MM.1S (cell line): ENCODE measurements around the gene FGF3.

ENCODE experiments used
- DNase-seq: peaks from one replicate; pipeline ENCODE4 v3.0.0-alpha.2; 2015
- H2AFZ ChIP-seq: fragments of 300-600 bp; sonication (generic); 2 replicates; pipeline ENCODE4 v1.6.0; 2016; ENCODE audit warnings: antibody characterized with exemption, low read length
- H3F3A ChIP-seq: fragments of 300-600 bp; sonication (generic); 2 replicates; pipeline ENCODE4 v1.6.1; 2016; ENCODE audit warnings: mild to moderate bottlenecking, antibody characterized with exemption, low read length, moderate library complexity, mixed read lengths; ENCODE audit not compliant: insufficient read depth
- H3K27ac ChIP-seq: fragments of 300-600 bp; sonication (generic); 2 replicates; pipeline ENCODE4 v1.5.1; 2016; ENCODE audit warnings: mild to moderate bottlenecking, low read length
- H3K27me3 ChIP-seq: fragments of 300-600 bp; sonication (generic); replicated peaks from 2 replicates; pipeline ENCODE4 v1.6.0; 2016; ENCODE audit warnings: low read length; ENCODE audit not compliant: insufficient read depth
- H3K36me3 ChIP-seq: fragments of 300-600 bp; sonication (generic); replicated peaks from 2 replicates; pipeline ENCODE4 v1.6.1; 2016; ENCODE audit warnings: mild to moderate bottlenecking, low read length, mixed read lengths; ENCODE audit not compliant: insufficient read depth
- H3K4me1 ChIP-seq: fragments of 300-600 bp; sonication (generic); 2 replicates; pipeline ENCODE4 v1.6.1; 2016; ENCODE audit warnings: low read length, mixed read lengths
- H3K4me2 ChIP-seq: fragments of 300-600 bp; sonication (generic); 2 replicates; pipeline ENCODE4 v1.6.0; 2016; ENCODE audit warnings: low read depth, low read length
- H3K4me3 ChIP-seq: fragments of 300-600 bp; sonication (generic); 2 replicates; pipeline ENCODE4 v1.5.1; 2016; ENCODE audit warnings: low read length, mixed read lengths
- H3K79me2 ChIP-seq: fragments of 300-600 bp; sonication (generic); 2 replicates; pipeline ENCODE4 v1.6.1; 2016; ENCODE audit warnings: mixed run types, low read length, mixed read lengths
- H3K9ac ChIP-seq: fragments of 300-600 bp; sonication (generic); 2 replicates; pipeline ENCODE4 v1.6.1; 2016; ENCODE audit warnings: low read length, mixed read lengths
- H3K9me2 ChIP-seq: fragments of 300-600 bp; sonication (generic); replicated peaks from 2 replicates; pipeline ENCODE4 v1.6.1; 2016; ENCODE audit warnings: mild to moderate bottlenecking, low read length, mixed read lengths; ENCODE audit not compliant: insufficient read depth
- H3K9me3 ChIP-seq: fragments of 300-600 bp; sonication (generic); replicated peaks from 2 replicates; pipeline ENCODE4 v1.6.1; 2016; ENCODE audit warnings: mild to moderate bottlenecking, low read length, mixed read lengths; ENCODE audit not compliant: insufficient read depth
- H4K20me1 ChIP-seq: fragments of 300-600 bp; sonication (generic); 2 replicates; pipeline ENCODE4 v1.6.1; 2016; ENCODE audit warnings: mild to moderate bottlenecking, low read length, moderate library complexity, mixed read lengths; ENCODE audit not compliant: insufficient read depth
- EZH2 ChIP-seq: fragments of 300-600 bp; sonication (generic); optimal IDR thresholded peaks from 2 replicates; pipeline ENCODE3; 2017; ENCODE audit warnings: low read depth, mild to moderate bottlenecking, antibody characterized with exemption, low read length, mixed read lengths
- EZH2phosphoT487 ChIP-seq: fragments of 300-600 bp; sonication (generic); IDR thresholded peaks from 2 replicates; pipeline ENCODE4 v1.6.1; 2018; ENCODE audit warnings: antibody characterized with exemption, low read length
- TF ChIP-seq, protein P1 (sequence below): fragments of 300-600 bp; sonication (generic); IDR thresholded peaks from 2 replicates; pipeline ENCODE4 v1.5.1; 2016; ENCODE audit warnings: antibody characterized with exemption, low read length, mixed read lengths

Gene FGF3

DNA sequence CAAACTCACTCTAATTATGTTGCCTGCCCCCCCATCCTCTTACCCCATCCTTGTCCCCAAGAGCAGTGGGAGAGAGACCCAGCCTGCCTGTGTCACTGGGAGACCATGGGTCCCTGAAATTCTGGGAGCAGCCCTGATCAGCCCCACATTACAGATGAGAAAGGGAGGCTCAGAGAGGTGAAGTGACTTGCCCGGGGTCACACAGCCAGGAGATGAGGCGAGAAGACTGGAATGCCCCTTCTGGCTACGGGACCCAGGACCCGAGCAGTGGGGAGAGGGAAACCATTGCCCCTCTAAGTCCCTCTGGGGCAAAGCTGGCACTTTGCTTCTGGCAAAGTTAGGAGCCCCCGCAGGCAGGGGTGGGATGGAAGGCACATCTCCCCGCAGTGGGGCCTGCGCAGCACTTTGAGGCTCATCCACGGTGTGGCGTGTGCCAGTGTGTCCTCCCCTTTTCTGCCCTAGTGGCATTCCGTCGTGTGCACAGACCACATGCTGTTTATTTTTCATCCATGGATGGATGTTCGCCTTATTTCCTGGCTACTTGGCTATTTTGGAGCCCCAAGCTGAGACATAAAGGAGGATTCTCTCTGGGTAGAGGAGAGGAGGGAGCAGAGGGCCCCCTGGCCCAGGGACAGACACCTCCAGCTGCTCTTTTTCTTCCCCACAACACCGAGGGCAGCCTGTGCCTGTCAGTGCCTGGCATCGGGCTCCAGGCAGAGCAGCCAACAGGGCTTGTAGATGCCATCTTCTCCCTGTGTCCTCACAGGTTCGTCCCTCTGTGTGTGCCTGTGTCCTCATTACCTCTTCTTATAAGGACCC, 3.7 kb upstream of the FGF3 start:
- no peak for TF ChIP-seq EZH2phosphoT487
- TF ChIP-seq EZH2 = no peak
- TF ChIP-seq, protein P1, sequence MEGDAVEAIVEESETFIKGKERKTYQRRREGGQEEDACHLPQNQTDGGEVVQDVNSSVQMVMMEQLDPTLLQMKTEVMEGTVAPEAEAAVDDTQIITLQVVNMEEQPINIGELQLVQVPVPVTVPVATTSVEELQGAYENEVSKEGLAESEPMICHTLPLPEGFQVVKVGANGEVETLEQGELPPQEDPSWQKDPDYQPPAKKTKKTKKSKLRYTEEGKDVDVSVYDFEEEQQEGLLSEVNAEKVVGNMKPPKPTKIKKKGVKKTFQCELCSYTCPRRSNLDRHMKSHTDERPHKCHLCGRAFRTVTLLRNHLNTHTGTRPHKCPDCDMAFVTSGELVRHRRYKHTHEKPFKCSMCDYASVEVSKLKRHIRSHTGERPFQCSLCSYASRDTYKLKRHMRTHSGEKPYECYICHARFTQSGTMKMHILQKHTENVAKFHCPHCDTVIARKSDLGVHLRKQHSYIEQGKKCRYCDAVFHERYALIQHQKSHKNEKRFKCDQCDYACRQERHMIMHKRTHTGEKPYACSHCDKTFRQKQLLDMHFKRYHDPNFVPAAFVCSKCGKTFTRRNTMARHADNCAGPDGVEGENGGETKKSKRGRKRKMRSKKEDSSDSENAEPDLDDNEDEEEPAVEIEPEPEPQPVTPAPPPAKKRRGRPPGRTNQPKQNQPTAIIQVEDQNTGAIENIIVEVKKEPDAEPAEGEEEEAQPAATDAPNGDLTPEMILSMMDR = no peak
- H3K27me3 ChIP-seq = peaks cover 84% of the 10 kb centered on the region
- H3K27ac ChIP-seq = no peak overlapping the region
- H3K9ac ChIP-seq = no peak overlapping the region
- H3K4me1 ChIP-seq = no peaks in the 10 kb centered on the region
- H3K36me3 ChIP-seq = no peaks in the 10 kb centered on the region
- DNase-seq = no peak
- H3K9me2 ChIP-seq = no peaks in the 10 kb centered on the region
- no peak overlapping the region for H3K4me3 ChIP-seq
- H3K79me2 ChIP-seq = no peaks in the 10 kb centered on the region
- no peaks in the 10 kb centered on the region for H3K9me3 ChIP-seq
- no peaks in the 10 kb centered on the region for H4K20me1 ChIP-seq
- H3F3A ChIP-seq = no peaks in the 10 kb centered on the region
- H3K4me2 ChIP-seq = no peak overlapping the region
- no peak overlapping the region for H2AFZ ChIP-seq

DNA sequence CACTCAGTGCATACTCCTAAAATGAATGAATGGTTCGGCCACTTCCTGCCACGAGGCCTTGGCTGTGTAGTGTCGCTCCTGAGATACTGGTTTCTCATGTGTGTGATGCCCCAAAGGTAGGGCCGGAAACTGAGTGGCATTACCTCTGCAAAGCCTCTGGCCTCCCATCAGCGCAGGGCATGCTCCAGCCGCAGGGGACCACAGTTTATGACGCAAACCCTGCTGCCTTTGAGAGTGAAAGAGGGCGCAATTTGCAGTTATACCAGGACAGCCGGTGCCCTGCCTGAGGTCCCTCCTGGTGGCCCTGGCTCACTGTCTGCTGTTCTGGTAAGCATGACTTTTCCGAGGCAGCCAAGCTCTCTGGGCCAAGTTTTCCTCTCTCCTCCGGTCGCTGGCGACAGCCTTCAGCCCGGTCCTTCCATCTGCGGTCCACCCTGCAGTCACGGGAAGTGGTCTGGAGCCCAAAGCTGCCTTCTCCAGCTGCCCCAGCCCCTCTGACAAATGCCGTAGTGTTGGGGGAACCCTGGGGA, 2.4 kb upstream of the FGF3 start:
- no peaks in the 10 kb centered on the region for H3K9me3 ChIP-seq
- H3K36me3 ChIP-seq = no peaks in the 10 kb centered on the region
- no peak overlapping the region for H3K27ac ChIP-seq
- H4K20me1 ChIP-seq = no peaks in the 10 kb centered on the region
- no peak overlapping the region for H3K4me2 ChIP-seq
- H3K4me1 ChIP-seq = no peaks in the 10 kb centered on the region
- no peak overlapping the region for H2AFZ ChIP-seq
- H3K9me2 ChIP-seq = no peaks in the 10 kb centered on the region
- H3K9ac ChIP-seq = no peak overlapping the region
- H3K27me3 ChIP-seq = peaks cover 86% of the 10 kb centered on the region
- H3F3A ChIP-seq = no peaks in the 10 kb centered on the region
- H3K79me2 ChIP-seq = no peaks in the 10 kb centered on the region
- H3K4me3 ChIP-seq = no peak overlapping the region
- no peak for DNase-seq
- TF ChIP-seq EZH2phosphoT487 = no peak
- TF ChIP-seq, protein P1 = no peak
- TF ChIP-seq EZH2 = no peak

DNA sequence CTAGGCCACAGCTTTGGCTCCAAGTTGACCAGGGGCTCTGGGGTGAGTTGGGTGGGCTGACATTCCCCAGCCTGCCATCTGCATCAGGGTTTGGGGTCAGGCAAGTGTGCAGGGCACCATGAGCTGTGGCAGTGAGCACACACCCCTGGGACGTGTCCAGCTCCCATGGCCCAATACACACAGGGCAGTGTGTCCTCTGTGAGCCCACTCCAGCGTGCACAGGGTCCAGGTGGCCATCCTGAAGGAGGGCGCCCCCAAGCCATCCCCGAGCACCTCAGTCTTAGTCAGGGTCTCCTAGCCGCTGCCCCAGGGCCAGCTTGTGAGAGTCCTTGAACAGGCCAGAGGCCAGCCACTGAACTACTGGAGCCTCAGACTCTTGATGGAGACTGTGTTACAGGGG, 1.2 kb upstream of the FGF3 start:
- TF ChIP-seq EZH2 = no peak
- TF ChIP-seq EZH2phosphoT487 = no peak
- TF ChIP-seq, protein P1 = no peak
- Histone ChIP-seq H3K9ac (no peak overlapping the region), H4K20me1 (no peaks in the 10 kb centered on the region), H3K36me3 (no peaks in the 10 kb centered on the region), H3K9me2 (no peaks in the 10 kb centered on the region), H3K9me3 (no peaks in the 10 kb centered on the region), H3F3A (no peaks in the 10 kb centered on the region), H3K27ac (no peak overlapping the region), H3K79me2 (no peaks in the 10 kb centered on the region), H2AFZ (no peak overlapping the region), H3K4me1 (no peaks in the 10 kb centered on the region), H3K4me2 (no peak overlapping the region), H3K4me3 (no peak overlapping the region), H3K27me3 (peaks cover 86% of the 10 kb centered on the region)
- no peak for DNase-seq
